GM21515 (cell line): ENCODE data around the gene F2.
"Not testable (repeated sequence)": the region's sequence is repeated elsewhere in the genome, so short reads cannot be mapped to it uniquely, and the experiment has no call there.

Source experiments
- ATAC-seq: cut with Tn5 transposase; IDR thresholded peaks from one replicate; pipeline ENCODE4 v1.9.1; 2021; ENCODE audit not compliant: unreplicated experiment

The F2 gene

GRCh38 chr11:46717825-46718154 lies 1.2 kb upstream of the F2 start:
- not testable (repeated sequence) for ATAC-seq

- no peak for ATAC-seq
These were observed 626 bp upstream of the F2 start for GRCh38 chr11:46718155-46719019.

GRCh38 chr11:46719543-46720218 lies 668 bp downstream of the F2 start:
- ATAC-seq: no peak

DNA sequence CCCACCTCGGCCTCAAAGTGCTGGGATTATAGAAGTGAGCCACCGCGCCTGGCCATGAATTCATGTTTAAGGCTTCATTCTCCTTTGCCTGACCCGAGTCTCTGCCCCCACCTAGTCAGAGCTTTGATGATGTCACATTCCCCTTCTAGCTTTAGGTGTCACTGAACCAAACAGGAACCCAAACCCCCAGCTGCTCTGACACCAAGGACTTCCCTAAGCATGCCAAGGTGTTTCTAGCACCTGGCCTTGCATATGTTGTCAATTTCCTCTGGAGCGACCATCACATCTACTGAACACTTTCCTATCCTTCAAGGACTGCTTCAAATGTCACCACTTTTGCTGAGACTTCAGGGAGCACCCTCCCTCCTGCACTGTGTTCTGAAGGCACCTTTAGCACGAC lies 2.3 kb downstream of the F2 start:
- ATAC-seq: no peak

DNA sequence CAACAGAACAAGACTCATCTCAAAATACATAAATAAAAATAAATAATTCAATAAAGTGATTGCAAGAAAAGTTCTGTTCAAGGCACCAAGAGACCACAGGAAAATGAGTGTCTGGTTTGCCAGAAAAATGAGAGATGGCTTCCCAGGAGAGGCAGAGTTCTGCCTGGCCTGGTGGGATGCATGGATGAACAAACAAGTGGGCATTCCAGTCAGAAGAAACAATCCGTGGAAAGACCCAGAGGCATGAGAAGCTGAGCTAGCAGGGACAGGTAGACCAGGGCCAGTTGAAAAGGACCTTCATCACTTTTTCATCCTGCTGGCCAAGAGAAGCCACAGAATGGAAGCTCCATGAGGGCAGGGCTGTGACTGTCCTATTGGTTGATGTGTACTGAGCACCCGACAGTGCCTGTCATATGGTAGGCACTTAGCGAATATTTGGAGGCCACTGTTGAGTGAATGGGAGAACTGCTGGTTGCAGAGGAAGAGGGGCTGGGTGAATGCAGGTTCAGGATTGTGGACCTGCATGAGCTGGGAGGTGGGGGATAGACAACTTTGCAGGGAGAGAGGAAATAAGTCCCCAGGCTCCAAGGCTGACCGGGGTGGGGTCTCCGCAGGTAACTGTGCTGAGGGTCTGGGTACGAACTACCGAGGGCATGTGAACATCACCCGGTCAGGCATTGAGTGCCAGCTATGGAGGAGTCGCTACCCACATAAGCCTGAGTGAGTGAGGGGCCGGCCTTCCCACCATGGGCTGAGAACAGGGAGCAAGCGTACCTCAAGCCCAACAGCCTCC lies 3.7 kb downstream of the F2 start:
- no peak for ATAC-seq

- no peak for ATAC-seq
These were observed 4.3 kb downstream of the F2 start for GRCh38 chr11:46723359-46723680.

GRCh38 chr11:46724088-46724487 lies 5.1 kb downstream of the F2 start:
- ATAC-seq: no peak

- ATAC-seq: no peak
These were observed 6.6 kb downstream of the F2 start for GRCh38 chr11:46725338-46726205.

GRCh38 chr11:46726206-46726862 lies 7.3 kb downstream of the F2 start:
- no peak for ATAC-seq

- ATAC-seq: no peak
These were observed 9.1 kb downstream of the F2 start for GRCh38 chr11:46727952-46728658.

DNA sequence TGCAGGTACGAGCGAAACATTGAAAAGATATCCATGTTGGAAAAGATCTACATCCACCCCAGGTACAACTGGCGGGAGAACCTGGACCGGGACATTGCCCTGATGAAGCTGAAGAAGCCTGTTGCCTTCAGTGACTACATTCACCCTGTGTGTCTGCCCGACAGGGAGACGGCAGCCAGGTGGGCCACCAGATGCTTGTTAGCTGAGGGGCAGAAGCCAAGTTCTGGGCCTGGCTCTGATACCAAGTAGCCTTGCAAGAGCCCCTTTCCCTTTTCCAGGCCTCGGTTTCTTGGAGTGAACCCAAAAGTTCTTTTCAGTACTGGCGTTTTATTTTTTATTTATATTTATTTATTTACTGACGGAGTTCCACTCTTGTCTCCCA lies 9.6 kb downstream of the F2 start:
- ATAC-seq: no peak

GRCh38 chr11:46729110-46730027 lies 10.4 kb downstream of the F2 start:
- ATAC-seq: no peak

DNA sequence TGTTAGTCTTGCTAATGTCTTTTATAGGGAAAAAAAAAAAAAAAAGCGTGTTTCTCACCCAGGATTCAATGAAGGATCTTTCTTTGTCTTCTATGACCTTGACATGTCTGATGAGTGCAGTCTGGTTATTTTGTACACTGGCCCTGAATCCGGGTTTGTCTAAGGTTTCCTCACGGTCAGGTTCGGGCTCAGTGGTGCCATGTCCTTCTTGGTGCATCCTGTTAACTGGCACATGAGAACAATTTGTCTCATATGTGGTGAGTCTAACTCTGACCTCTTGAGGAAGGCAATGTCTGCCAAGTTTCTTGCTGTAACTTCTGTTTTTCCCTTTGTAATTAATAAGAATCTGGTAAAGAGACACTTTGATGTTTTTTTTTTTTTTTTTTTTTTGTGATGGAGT lies 12.5 kb downstream of the F2 start:
- ATAC-seq: no peak

DNA sequence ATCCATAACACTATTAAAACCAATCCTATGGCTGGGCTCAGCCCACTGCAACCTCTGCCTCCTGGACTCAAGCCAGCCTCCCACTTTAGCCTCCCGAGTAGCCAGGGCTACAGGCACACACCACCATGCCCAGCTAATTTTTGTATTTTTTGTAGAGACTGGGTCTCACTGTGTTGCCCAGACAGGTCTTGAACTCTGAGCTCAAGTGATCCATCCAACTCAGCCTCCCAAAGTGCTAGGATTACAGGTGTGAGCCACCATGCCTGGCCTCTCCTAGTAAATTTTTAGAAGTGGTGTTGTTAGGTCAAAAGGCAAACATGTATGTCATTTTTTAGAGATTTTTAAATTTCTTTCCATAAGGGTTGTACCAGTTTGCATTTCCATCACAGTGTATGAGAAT lies 14.2 kb downstream of the F2 start:
- ATAC-seq: no peak

DNA sequence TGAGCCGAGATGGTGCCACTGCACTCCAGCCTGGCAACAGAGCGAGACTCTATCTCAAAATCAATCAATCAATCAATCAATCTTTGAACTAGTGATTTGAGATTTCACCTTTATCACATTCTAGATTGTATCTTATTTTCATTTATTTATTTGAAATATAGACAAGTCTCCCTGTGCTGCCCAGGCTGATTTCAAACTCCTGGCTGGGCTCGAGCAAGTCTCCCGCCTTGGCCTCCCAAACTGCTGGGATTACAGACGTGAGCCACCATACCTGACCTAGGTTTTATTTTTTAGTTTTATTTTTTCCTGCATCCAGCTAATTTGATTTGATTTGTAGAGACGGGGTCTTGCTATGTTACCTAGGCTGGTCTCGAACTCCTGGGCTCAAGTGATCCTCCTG lies 17.1 kb downstream of the F2 start:
- ATAC-seq: no peak

DNA sequence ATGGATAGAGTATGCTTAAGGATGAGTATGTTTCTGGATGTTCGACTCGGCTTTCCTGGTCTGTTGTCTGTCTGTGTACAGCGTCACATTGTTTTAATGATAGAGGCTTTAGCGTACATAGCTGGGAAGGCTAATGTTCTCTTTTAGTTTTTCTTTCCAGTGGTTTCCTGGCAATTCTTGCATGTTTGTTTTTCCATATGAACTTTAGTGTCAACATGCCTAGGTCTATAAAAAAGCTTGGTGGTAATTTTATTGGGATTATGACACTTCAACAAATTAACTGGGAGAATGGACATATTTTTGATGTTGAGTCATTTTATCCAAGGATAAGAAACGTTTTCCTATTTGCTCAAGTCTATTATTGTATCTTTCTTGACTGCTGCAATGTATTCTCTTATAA lies 17.6 kb downstream of the F2 start:
- ATAC-seq: no peak

DNA sequence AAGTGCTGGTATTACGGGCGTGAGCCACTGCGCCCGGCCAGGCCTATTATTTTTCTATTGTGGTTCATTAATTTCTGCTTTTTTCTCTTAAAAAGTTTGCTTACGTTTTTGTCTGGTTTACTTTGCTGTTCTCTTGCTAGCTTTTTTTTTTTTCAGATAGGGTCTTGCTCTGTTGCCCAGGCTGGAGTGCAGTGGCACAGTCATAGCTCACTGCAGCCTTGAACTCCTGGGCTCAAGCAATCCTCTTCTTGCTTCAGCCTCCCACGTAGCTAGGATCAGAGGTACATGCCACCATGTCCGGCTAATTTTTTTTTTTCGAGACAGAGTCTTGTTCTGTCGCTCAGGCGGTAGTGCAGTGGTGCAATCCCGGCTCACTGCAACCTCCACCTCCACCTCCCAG lies 18.7 kb downstream of the F2 start:
- no peak for ATAC-seq

DNA sequence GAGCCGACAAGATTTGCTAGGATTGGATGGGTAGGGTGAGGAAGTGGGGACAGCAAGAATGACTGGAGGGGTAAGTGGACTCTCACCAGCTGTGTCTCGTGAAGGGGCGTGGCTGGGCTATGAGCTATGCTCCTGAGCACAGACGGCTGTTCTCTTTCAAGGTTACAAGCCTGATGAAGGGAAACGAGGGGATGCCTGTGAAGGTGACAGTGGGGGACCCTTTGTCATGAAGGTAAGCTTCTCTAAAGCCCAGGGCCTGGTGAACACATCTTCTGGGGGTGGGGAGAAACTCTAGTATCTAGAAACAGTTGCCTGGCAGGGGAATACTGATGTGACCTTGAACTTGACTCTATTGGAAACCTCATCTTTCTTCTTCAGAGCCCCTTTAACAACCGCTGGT lies 19.9 kb downstream of the F2 start:
- no peak for ATAC-seq
